HL-60 (cell line): ENCODE results near the gene BCL7A.

Experiments used
- GABPA ChIP-seq: IDR thresholded peaks from 2 replicates; pipeline ENCODE4 v1.6.1; 2012; ENCODE audit warnings: low read depth
- POLR2AphosphoS5 ChIP-seq: IDR thresholded peaks from 2 replicates; pipeline ENCODE4 v1.6.1; 2012; ENCODE audit warnings: low read depth
- TF ChIP-seq, protein P1 (sequence below): IDR thresholded peaks from one replicate; pipeline ENCODE4 v1.5.1; 2011; ENCODE audit warnings: low read length, control low read depth, inconsistent platforms; ENCODE audit not compliant: insufficient read depth

- TF ChIP-seq, protein P1, sequence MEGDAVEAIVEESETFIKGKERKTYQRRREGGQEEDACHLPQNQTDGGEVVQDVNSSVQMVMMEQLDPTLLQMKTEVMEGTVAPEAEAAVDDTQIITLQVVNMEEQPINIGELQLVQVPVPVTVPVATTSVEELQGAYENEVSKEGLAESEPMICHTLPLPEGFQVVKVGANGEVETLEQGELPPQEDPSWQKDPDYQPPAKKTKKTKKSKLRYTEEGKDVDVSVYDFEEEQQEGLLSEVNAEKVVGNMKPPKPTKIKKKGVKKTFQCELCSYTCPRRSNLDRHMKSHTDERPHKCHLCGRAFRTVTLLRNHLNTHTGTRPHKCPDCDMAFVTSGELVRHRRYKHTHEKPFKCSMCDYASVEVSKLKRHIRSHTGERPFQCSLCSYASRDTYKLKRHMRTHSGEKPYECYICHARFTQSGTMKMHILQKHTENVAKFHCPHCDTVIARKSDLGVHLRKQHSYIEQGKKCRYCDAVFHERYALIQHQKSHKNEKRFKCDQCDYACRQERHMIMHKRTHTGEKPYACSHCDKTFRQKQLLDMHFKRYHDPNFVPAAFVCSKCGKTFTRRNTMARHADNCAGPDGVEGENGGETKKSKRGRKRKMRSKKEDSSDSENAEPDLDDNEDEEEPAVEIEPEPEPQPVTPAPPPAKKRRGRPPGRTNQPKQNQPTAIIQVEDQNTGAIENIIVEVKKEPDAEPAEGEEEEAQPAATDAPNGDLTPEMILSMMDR = no peak
- TF ChIP-seq POLR2AphosphoS5 (no peak), GABPA (no peak)
Observed at GRCh38 chr12:121976950-121977349, 44.7 kb upstream of the BCL7A start.
